Cardiac muscle cell (in vitro differentiated cells and primary cell): ENCODE measurements around the gene TMTC1. TPM values are rescaled to one million over a fixed set of nuclear protein-coding genes. Genes with fewer than 3 reads are reported as not detected.

Source experiments
- DNase-seq, 2 donors: peaks; one replicate each; pipeline versions ENCODE4 v3.0.0 to v3.0.0-alpha.2; 2010 to 2017; ENCODE audit warnings: low read depth in 1 of 2, low spot score in 1 of 2
- H3K27ac ChIP-seq: fragments of 200-600 bp; sonication (generic); 2 replicates; pipeline ENCODE4 v1.5.1; 2016
- H3K27me3 ChIP-seq: fragments of 200-600 bp; sonication (generic); 2 replicates; pipeline ENCODE4 v1.6.0; 2016; ENCODE audit warnings: control low read depth
- H3K36me3 ChIP-seq: fragments of 200-600 bp; sonication (generic); 2 replicates; pipeline ENCODE4 v1.5.1; 2016; ENCODE audit warnings: control low read depth
- H3K4me1 ChIP-seq: fragments of 200-600 bp; sonication (generic); 2 replicates; pipeline ENCODE4 v1.8.1; 2017; ENCODE audit warnings: low read depth, mild to moderate bottlenecking, mixed run types
- H3K4me3 ChIP-seq: fragments of 200-600 bp; sonication (generic); 2 replicates; pipeline ENCODE4 v1.5.1; 2016; ENCODE audit warnings: mild to moderate bottlenecking
- H3K9me3 ChIP-seq: fragments of 200-600 bp; sonication (generic); 2 replicates; pipeline ENCODE4 v1.5.1; 2017; ENCODE audit warnings: low read depth, mild to moderate bottlenecking, control low read depth
- CTCF ChIP-seq: IDR thresholded peaks from 2 replicates; pipeline ENCODE4 v1.5.1; 2012; ENCODE audit warnings: low read depth, mild to moderate bottlenecking, low read length
- polyA plus RNA-seq: library from polyadenylated mRNA; unstranded; fragments of >200 nt; fragmentation: Nextera tagmentation; extraction: Ambion mirVana; gene quantifications from 2 replicates; pipeline ENCODE4 v1.2.1, GENCODE V29; 2016
- total RNA-seq: library from RNA; depleted of rRNA; stranded (reverse); fragments of >200 nt; gene quantifications from 2 replicates; pipeline ENCODE4 v1.2.3, GENCODE V29; 2016

The TMTC1 gene
- total and polyA plus RNA-seq, 2 experiments from 2014 or later: 16.0 to 25.3 TPM

DNA sequence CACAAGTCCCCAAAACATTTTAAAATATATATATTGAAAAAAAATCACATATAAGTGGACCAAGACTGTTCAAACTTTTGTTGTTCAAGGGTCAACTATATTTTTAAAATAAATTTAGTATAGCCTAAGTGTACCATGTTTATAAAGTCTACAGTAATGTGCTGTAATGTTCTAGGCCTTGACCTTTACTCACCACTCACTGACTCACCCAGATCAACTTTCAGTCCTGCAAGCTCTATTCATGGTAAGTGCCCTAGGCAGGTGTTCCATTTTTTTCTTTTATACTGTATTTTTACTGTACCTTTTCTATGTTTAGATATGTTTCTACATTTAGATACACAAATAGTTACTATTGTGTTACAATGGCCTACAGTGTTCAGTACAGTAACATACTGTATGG, 23.4 kb upstream of the TMTC1 start:
- no peaks in the 10 kb centered on the region for H3K36me3 ChIP-seq
- H3K4me1 ChIP-seq: no peaks in the 10 kb centered on the region
- no peak overlapping the region for H3K27ac ChIP-seq
- no peak for TF ChIP-seq CTCF
- H3K9me3 ChIP-seq: no peaks in the 10 kb centered on the region
- no peak overlapping the region for H3K4me3 ChIP-seq
- no peaks in the 10 kb centered on the region for H3K27me3 ChIP-seq
- no peak for DNase-seq

DNA sequence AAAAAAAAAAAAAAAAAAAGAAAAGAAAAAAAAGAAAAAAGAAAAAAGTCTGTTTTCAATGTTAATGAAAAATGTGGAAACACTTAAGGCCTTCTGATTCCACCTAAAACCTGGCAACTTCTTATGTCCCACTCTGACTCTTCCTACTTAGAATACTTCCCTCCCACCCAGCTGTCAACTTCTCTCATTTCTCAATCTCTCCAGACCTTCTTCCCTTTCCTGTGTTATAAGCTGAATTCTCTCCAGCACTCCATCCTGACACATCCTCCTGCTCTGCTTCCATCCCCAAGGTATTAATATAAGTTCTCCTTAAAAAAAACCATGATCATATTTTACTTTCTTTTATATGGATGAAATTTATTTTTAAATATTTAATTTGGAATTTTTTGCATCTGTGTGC, 20.3 kb upstream of the TMTC1 start:
- no peak for DNase-seq
- no peaks in the 10 kb centered on the region for H3K4me1 ChIP-seq
- H3K36me3 ChIP-seq: no peaks in the 10 kb centered on the region
- no peak overlapping the region for H3K27ac ChIP-seq
- H3K4me3 ChIP-seq: no peak overlapping the region
- H3K27me3 ChIP-seq: no peaks in the 10 kb centered on the region
- TF ChIP-seq CTCF: no peak
- no peaks in the 10 kb centered on the region for H3K9me3 ChIP-seq

- no peaks in the 10 kb centered on the region for H3K27me3 ChIP-seq
- H3K4me1 ChIP-seq: peaks cover 9% of the 10 kb centered on the region
- no peaks in the 10 kb centered on the region for H3K9me3 ChIP-seq
- no peak for DNase-seq
- TF ChIP-seq CTCF: no peak
- H3K4me3 ChIP-seq: no peak overlapping the region
- H3K27ac ChIP-seq: no peak overlapping the region
- no peaks in the 10 kb centered on the region for H3K36me3 ChIP-seq
Measured at GRCh38 chr12:29799591-29799990, 15.8 kb upstream of the TMTC1 start.

- Histone ChIP-seq H3K9me3 (no peaks in the 10 kb centered on the region), H3K36me3 (no peaks in the 10 kb centered on the region), H3K4me1 (peaks cover 9% of the 10 kb centered on the region), H3K27ac (no peak overlapping the region), H3K27me3 (no peaks in the 10 kb centered on the region), H3K4me3 (no peak overlapping the region)
- DNase-seq: no peak
- TF ChIP-seq CTCF: no peak
Measured at GRCh38 chr12:29797565-29798355, 14.0 kb upstream of the TMTC1 start.

DNA sequence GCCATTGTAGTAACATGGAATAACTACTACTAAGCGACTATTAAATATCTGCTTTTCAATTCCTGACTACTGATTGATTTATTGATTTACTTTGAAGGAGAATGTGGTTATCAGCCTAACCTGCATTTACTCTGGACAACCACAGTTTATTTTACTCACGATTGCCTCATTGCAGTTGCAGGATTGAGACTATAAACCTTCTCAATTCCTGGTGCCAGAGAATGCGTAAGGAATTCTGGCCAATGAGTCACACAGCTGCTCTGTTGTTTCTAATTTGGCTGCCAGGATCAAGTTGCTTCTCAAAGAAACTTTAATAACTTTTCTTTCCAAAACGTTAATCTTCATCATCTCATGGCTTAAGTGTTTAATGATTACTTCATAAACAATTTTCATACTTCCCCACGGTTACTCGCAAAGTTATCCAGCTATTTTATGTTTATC, 13.1 kb upstream of the TMTC1 start:
- peak in 1 of 2 donors; percentile 90 for DNase-seq
- Histone ChIP-seq H3K4me1 (peaks cover 9% of the 10 kb centered on the region), H3K4me3 (no peak overlapping the region), H3K36me3 (no peaks in the 10 kb centered on the region), H3K9me3 (peaks cover under 1% of the 10 kb centered on the region), H3K27me3 (no peaks in the 10 kb centered on the region), H3K27ac (no peak overlapping the region)
- no peak for TF ChIP-seq CTCF
